ENCODE measurements around the gene RNF10. TPM values are rescaled to one million over a fixed set of nuclear protein-coding genes. Genes with fewer than 3 reads are reported as not detected.

RNF10 gene
- polyA plus RNA-seq, 1 experiment: 98.8 TPM

- no peaks in the 10 kb centered on the region for H3K36me3 ChIP-seq (ENCODE audit: control insufficient read depth, insufficient read depth, low read length)
- TF ChIP-seq, protein P1, sequence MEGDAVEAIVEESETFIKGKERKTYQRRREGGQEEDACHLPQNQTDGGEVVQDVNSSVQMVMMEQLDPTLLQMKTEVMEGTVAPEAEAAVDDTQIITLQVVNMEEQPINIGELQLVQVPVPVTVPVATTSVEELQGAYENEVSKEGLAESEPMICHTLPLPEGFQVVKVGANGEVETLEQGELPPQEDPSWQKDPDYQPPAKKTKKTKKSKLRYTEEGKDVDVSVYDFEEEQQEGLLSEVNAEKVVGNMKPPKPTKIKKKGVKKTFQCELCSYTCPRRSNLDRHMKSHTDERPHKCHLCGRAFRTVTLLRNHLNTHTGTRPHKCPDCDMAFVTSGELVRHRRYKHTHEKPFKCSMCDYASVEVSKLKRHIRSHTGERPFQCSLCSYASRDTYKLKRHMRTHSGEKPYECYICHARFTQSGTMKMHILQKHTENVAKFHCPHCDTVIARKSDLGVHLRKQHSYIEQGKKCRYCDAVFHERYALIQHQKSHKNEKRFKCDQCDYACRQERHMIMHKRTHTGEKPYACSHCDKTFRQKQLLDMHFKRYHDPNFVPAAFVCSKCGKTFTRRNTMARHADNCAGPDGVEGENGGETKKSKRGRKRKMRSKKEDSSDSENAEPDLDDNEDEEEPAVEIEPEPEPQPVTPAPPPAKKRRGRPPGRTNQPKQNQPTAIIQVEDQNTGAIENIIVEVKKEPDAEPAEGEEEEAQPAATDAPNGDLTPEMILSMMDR (IDR thresholded peaks at IDR 0.05; ENCODE audit: insufficient read depth, low read depth, low read length): no peak
- DNase-seq (ENCODE audit: low read depth): no peak
- H3K27me3 ChIP-seq (ENCODE audit: control insufficient read depth, insufficient read depth, low read length): peaks cover 8% of the 10 kb centered on the region
- ChIA-PET CTCF (interaction anchor here (0.6 to 1.2 kb wide), 2 partner anchors 17 to 80 kb away, joined by 3 to 4 read pairs; no protein-coding TSS in a partner anchor), POLR2A (no interaction called here)
- no peak overlapping the region for H3K4me3 ChIP-seq (ENCODE audit: low read depth, low read length)
Observed at GRCh38 chr12:120618954-120619615, 84.9 kb downstream of the RNF10 start.

DNA sequence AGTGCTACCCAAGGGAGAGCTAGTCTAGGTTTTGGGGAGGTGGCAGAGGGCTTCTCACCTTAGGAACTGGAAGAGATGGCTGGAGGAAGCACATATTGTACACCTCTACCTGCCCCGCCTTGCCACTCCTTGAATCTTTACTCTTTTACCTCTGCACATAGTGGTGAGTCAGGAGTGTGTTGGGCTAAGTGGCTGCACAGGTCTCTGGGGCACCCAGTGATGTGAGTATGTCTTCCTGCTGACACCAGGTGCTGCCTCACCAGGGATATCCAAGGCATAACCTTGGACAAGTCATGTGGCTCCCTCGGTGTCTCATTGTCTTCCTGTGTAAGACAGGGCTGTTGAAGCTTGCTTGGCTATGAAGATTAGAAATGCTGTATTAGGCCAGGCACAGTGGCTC is 86.5 kb downstream of the RNF10 start:
- TF ChIP-seq, protein P1 (IDR thresholded peaks at IDR 0.05; ENCODE audit: insufficient read depth, low read depth, low read length): no peak
- ChIA-PET CTCF (no interaction called here), POLR2A (no interaction called here)
- DNase-seq (ENCODE audit: low read depth): no peak
- Histone ChIP-seq H3K4me3 (ENCODE audit: low read depth, low read length) (no peak overlapping the region), H3K36me3 (ENCODE audit: control insufficient read depth, insufficient read depth, low read length) (no peaks in the 10 kb centered on the region), H3K27me3 (ENCODE audit: control insufficient read depth, insufficient read depth, low read length) (peaks cover 8% of the 10 kb centered on the region)

DNA sequence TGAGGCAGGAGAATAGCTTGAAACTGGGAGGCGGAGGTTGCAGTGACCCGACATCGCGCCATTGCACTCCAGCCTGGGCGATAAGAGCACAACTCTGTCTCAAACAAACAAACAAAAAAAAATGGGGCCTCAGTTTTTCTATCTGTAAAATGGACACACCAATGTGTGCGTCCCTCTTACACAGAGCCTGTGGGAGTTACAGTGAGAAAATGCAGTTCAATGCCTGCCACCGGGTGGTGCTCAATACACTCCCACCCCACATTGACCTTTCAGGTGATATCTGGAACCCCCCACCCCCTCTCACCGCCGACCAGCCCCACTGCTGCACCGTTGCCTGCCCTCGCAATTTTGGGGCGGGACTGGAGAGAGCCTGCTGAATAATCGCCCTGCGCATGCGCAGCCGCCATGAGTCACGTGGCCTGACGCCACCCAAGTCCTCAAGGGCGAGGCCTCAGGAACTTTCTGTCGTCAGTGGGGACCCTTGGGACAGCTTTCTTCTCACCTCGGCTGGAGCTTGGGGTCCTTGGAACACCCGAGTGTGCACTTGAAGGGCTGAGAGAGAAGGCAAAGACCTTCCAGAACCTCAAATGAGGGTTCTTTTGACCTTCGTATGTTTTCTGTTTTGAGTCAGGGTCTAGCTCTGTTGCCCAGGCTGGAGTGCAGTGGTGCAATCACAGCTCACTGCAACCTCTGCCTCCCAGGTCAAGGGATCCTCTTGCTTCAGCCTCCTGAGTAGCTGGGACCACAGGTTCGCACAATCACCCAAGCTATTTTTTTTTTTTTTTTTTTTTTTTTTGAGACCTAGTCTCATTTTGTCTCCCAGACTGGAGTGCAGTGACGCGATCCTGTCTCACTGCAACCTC is 91.6 kb downstream of the RNF10 start:
- TF ChIP-seq, protein P1 (IDR thresholded peaks at IDR 0.05; ENCODE audit: insufficient read depth, low read depth, low read length): no peak
- DNase-seq (ENCODE audit: low read depth): no peak
- ChIA-PET CTCF (no interaction called here), POLR2A (no interaction called here)
- Histone ChIP-seq H3K36me3 (ENCODE audit: control insufficient read depth, insufficient read depth, low read length) (no peaks in the 10 kb centered on the region), H3K27me3 (ENCODE audit: control insufficient read depth, insufficient read depth, low read length) (peaks cover 7% of the 10 kb centered on the region), H3K4me3 (ENCODE audit: low read depth, low read length) (no peak overlapping the region)

Small RNA genes lying within 50 kb of the gene (small RNA-seq; reads per million reads assigned to genes)
- gene RF00019 (ENCODE audit: insufficient read length, low read depth, low replicate concordance): not detected

Other genes with a start within 250 kb of the RNF10 start
- gene RNU4-2, start 242.5 kb upstream of the RNF10 start, polyA plus RNA-seq (2011; rRNA removed): not detected in 2 replicates
- not detected in 2 replicates for gene RNU4-1, start 241.1 kb upstream of the RNF10 start, polyA plus RNA-seq (2011; rRNA removed)
- gene SIRT4, start 232.0 kb upstream of the RNF10 start, polyA plus RNA-seq (2011; rRNA removed): 1.2 and 1.5 TPM in 2 replicates
- gene PLA2G1B, start 206.6 kb upstream of the RNF10 start, polyA plus RNA-seq (2011; rRNA removed): not detected in 2 replicates
- not detected in 2 replicates for gene MSI1, start 165.2 kb upstream of the RNF10 start, polyA plus RNA-seq (2011; rRNA removed)
- gene COX6A1, start 96.2 kb upstream of the RNF10 start, polyA plus RNA-seq (2011; rRNA removed): 362 and 557 TPM in 2 replicates
- gene TRIAP1, start 88.0 kb upstream of the RNF10 start, polyA plus RNA-seq (2011; rRNA removed): 24.7 and 45.0 TPM in 2 replicates
- gene GATC, start 87.9 kb upstream of the RNF10 start, polyA plus RNA-seq (2011; rRNA removed): 14.8 and 17.9 TPM in 2 replicates
- 88.0 and 108 TPM in 2 replicates for gene SRSF9, start 64.6 kb upstream of the RNF10 start, polyA plus RNA-seq (2011; rRNA removed)
- gene DYNLL1, start 38.2 kb upstream of the RNF10 start, polyA plus RNA-seq (2011; rRNA removed): 358 and 610 TPM in 2 replicates
- 27.7 and 44.4 TPM in 2 replicates for gene COQ5, start 5.2 kb upstream of the RNF10 start, polyA plus RNA-seq (2011; rRNA removed)
- 46.7 and 48.0 TPM in 2 replicates for gene POP5, start 47.0 kb downstream of the RNF10 start, polyA plus RNA-seq (2011; rRNA removed)
- gene CABP1, start 106.3 kb downstream of the RNF10 start, polyA plus RNA-seq (2011; rRNA removed): 0.32 TPM in 1 of 2 replicates, not detected in the other
- gene MLEC, start 152.8 kb downstream of the RNF10 start, polyA plus RNA-seq (2011; rRNA removed): 34.3 and 49.4 TPM in 2 replicates
- gene UNC119B, start 176.1 kb downstream of the RNF10 start, polyA plus RNA-seq (2011; rRNA removed): 32.0 and 37.0 TPM in 2 replicates
- 7.4 and 11.9 TPM in 2 replicates for gene ACADS, start 191.5 kb downstream of the RNF10 start, polyA plus RNA-seq (2011; rRNA removed)